Astrocyte (in vitro differentiated cells and primary cell): ENCODE data around the gene PTPRT. TPM values are rescaled to one million over a fixed set of nuclear protein-coding genes. Genes with fewer than 3 reads are reported as not detected.

Experiments used
- DNase-seq: peaks from one replicate; pipeline ENCODE4 v3.0.0-alpha.2; 2010; ENCODE audit warnings: low read depth
- FAIRE-seq: peaks from 2 replicates; lab custom pipeline; 2011; peaks lifted over from hg19 to GRCh38; lab: Jason Lieb, UNC
- H2AFZ ChIP-seq: 2 replicates; pipeline ENCODE4 v1.6.0; 2012; ENCODE audit warnings: low read depth, low read length, inconsistent platforms
- H3K27ac ChIP-seq: 2 replicates; pipeline ENCODE4 v1.5.1; 2011; ENCODE audit warnings: low read depth, low read length, inconsistent platforms
- H3K27me3 ChIP-seq: 2 replicates; pipeline ENCODE4 v1.6.0; 2011; ENCODE audit warnings: low read length, inconsistent platforms; ENCODE audit not compliant: insufficient read depth
- H3K36me3 ChIP-seq: 2 replicates; pipeline ENCODE4 v1.5.1; 2011; ENCODE audit warnings: low read length, inconsistent platforms; ENCODE audit not compliant: insufficient read depth
- H3K4me1 ChIP-seq: 2 replicates; pipeline ENCODE4 v1.5.1; 2011; ENCODE audit warnings: low read length, inconsistent platforms; ENCODE audit not compliant: insufficient read depth
- H3K4me2 ChIP-seq: 2 replicates; pipeline ENCODE4 v1.6.0; 2012; ENCODE audit warnings: low read length, inconsistent platforms
- H3K4me3 ChIP-seq: 2 replicates; pipeline ENCODE4 v1.5.1; 2011; ENCODE audit warnings: low read depth, mild to moderate bottlenecking, low read length, inconsistent platforms; ENCODE audit not compliant: insufficient read depth
- H3K79me2 ChIP-seq: 2 replicates; pipeline ENCODE4 v1.6.0; 2012; ENCODE audit warnings: mild to moderate bottlenecking, low read length, inconsistent platforms; ENCODE audit not compliant: insufficient read depth
- H3K9ac ChIP-seq: 2 replicates; pipeline ENCODE4 v1.6.0; 2012; ENCODE audit warnings: mild to moderate bottlenecking, low read length, inconsistent platforms
- H3K9me3 ChIP-seq: 2 replicates; pipeline ENCODE4 v1.5.1; 2012; ENCODE audit warnings: low read depth, mild to moderate bottlenecking, low read length, inconsistent platforms; ENCODE audit not compliant: insufficient read depth
- H4K20me1 ChIP-seq: 2 replicates; pipeline ENCODE4 v1.6.0; 2012; ENCODE audit warnings: low read length, inconsistent platforms; ENCODE audit not compliant: insufficient read depth
- H3K27ac Mint-ChIP-seq: one replicate; pipeline ENCODE4 v1.8.0; 2021; ENCODE audit warnings: mild to moderate bottlenecking, mixed read lengths; ENCODE audit not compliant: unreplicated experiment
- H3K27me3 Mint-ChIP-seq: one replicate; pipeline ENCODE4 v1.8.0; 2021; ENCODE audit warnings: low read depth, mixed read lengths; ENCODE audit not compliant: unreplicated experiment
- H3K36me3 Mint-ChIP-seq: one replicate; pipeline ENCODE4 v1.8.0; 2021; ENCODE audit warnings: low read depth, mixed read lengths; ENCODE audit not compliant: unreplicated experiment
- H3K4me1 Mint-ChIP-seq: one replicate; pipeline ENCODE4 v1.8.0; 2021; ENCODE audit warnings: low read depth, mixed read lengths; ENCODE audit not compliant: unreplicated experiment
- H3K4me3 Mint-ChIP-seq: one replicate; pipeline ENCODE4 v1.8.0; 2021; ENCODE audit warnings: mild to moderate bottlenecking, moderate library complexity, mixed read lengths; ENCODE audit not compliant: unreplicated experiment
- H3K9me3 Mint-ChIP-seq: one replicate; pipeline ENCODE4 v1.8.0; 2021; ENCODE audit warnings: mild to moderate bottlenecking, mixed read lengths; ENCODE audit not compliant: unreplicated experiment
- EZH2 ChIP-seq: IDR thresholded peaks from 2 replicates; pipeline ENCODE4 v1.6.1; 2012; ENCODE audit warnings: mild to moderate bottlenecking, low read length, inconsistent platforms; ENCODE audit not compliant: insufficient read depth
- total RNA-seq: library from RNA; stranded (reverse); gene quantifications from 2 replicates; pipeline ENCODE4 v1.2.1, GENCODE V29; 2021
- TF ChIP-seq, protein P1 (sequence below): IDR thresholded peaks from 2 replicates; pipeline ENCODE4 v1.5.1; 2011; ENCODE audit warnings: low read depth, mild to moderate bottlenecking, inconsistent platforms, low read length, moderate library complexity; ENCODE audit not compliant: insufficient read depth

PTPRT gene
- total RNA-seq, 1 donor from 2014 or later, result 0.25 TPM

DNA sequence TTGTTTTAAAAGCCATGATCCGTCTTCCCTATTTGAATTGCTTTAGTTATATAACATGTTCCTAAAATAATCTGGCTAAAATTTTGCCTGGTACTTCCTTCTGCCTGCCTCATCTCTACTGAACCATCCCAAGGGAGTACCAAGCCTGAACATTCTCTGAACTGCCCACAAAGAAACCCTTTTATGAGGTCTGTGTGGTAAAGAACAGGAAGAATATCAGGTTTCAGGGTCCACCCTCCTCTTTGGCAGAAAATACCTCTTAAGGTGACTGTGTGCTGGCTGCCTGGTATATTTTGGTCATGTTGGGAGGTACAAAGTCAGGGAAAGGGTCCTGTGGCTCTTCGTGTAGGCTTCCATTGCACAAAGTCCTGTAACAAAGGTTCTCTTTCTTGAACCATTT, 997.4 kb downstream of the PTPRT start:
- H3K9me3 ChIP-seq, result no peaks in the 10 kb centered on the region
- DNase-seq (no peak), FAIRE-seq (no peak)
- Mint-ChIP-seq H3K4me1 (no peaks in the 10 kb centered on the region), H3K4me3 (no peak overlapping the region), H3K27ac (no peak overlapping the region), H3K9me3 (peaks cover 4% of the 10 kb centered on the region), H3K36me3 (no peaks in the 10 kb centered on the region), H3K27me3 (no peaks in the 10 kb centered on the region)
- H3K79me2 ChIP-seq, result no peaks in the 10 kb centered on the region
- no peaks in the 10 kb centered on the region for H4K20me1 ChIP-seq
- TF ChIP-seq, protein P1, sequence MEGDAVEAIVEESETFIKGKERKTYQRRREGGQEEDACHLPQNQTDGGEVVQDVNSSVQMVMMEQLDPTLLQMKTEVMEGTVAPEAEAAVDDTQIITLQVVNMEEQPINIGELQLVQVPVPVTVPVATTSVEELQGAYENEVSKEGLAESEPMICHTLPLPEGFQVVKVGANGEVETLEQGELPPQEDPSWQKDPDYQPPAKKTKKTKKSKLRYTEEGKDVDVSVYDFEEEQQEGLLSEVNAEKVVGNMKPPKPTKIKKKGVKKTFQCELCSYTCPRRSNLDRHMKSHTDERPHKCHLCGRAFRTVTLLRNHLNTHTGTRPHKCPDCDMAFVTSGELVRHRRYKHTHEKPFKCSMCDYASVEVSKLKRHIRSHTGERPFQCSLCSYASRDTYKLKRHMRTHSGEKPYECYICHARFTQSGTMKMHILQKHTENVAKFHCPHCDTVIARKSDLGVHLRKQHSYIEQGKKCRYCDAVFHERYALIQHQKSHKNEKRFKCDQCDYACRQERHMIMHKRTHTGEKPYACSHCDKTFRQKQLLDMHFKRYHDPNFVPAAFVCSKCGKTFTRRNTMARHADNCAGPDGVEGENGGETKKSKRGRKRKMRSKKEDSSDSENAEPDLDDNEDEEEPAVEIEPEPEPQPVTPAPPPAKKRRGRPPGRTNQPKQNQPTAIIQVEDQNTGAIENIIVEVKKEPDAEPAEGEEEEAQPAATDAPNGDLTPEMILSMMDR, result no peak
- TF ChIP-seq EZH2, result no peak
- no peaks in the 10 kb centered on the region for H3K27me3 ChIP-seq
- H3K36me3 ChIP-seq, result no peaks in the 10 kb centered on the region
- no peak overlapping the region for H3K4me3 ChIP-seq
- no peak overlapping the region for H2AFZ ChIP-seq
- no peak overlapping the region for H3K4me2 ChIP-seq
- no peak overlapping the region for H3K9ac ChIP-seq
- no peak overlapping the region for H3K27ac ChIP-seq
- no peaks in the 10 kb centered on the region for H3K4me1 ChIP-seq

DNA sequence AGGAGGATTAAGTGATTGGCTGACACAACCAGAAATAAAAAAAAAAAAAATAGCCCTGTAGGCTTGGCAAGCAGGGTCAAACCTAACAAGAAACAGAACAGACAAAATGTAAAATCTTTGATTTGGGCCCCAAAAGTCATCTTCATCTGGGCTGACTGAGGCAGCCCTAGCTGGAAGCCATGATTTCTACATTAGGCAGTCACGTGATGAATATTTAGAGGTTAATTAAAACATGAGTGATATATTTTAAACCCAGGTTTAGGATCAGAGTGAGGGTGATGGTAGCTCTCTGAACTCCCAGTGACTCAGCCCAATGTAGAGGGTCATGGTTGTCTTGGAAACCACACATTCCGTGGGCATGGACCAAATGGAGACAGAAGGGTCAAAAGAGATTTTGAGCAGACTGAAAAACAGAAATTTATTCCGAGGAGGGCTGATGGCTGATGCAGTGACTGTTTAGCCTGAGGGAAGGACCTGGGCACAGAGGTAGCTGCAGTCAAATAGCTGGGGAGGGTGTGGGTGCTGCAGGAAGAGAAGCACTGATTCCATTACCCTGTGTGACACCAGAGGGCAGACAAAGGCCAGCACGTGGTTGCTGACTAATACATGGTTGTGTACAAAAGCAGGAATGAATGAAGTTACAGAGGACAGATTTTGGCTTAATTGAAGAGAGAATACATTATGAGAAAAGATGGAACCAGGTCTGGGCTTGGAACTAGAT, 998.4 kb downstream of the PTPRT start:
- Histone ChIP-seq H3K4me3 (no peak overlapping the region), H3K4me1 (no peaks in the 10 kb centered on the region), H3K27ac (no peak overlapping the region), H2AFZ (no peak overlapping the region), H3K9me3 (no peaks in the 10 kb centered on the region), H4K20me1 (no peaks in the 10 kb centered on the region), H3K27me3 (no peaks in the 10 kb centered on the region), H3K36me3 (no peaks in the 10 kb centered on the region), H3K4me2 (no peak overlapping the region), H3K9ac (no peak overlapping the region), H3K79me2 (no peaks in the 10 kb centered on the region)
- no peaks in the 10 kb centered on the region for H3K4me1 Mint-ChIP-seq
- FAIRE-seq, result no peak
- no peak overlapping the region for H3K27ac Mint-ChIP-seq
- no peak for DNase-seq
- peaks cover 7% of the 10 kb centered on the region for H3K9me3 Mint-ChIP-seq
- no peaks in the 10 kb centered on the region for H3K36me3 Mint-ChIP-seq
- TF ChIP-seq, protein P1, result no peak
- TF ChIP-seq EZH2, result no peak
- H3K4me3 Mint-ChIP-seq, result no peak overlapping the region
- no peaks in the 10 kb centered on the region for H3K27me3 Mint-ChIP-seq

DNA sequence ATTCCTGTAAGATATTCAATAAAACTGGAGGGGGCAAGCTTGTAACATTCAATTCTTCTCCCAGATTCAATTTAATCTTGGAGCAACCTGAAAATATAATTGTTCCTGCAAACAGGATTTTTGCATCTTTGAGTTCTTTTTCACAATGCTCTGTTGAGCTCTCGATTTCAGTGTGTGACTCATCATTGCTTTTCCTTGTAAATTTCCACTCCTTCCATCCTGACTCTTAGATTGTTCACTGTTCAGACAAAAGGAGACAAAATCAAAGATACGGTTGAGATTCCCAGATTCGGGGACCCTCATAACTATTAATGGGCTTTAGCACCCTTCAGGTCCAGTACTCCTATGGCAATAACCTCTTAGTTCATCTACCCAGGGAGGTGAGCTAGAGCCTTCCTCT, 999.6 kb downstream of the PTPRT start:
- Mint-ChIP-seq H3K27ac (no peak overlapping the region), H3K4me3 (no peak overlapping the region), H3K9me3 (peaks cover 7% of the 10 kb centered on the region), H3K27me3 (no peaks in the 10 kb centered on the region), H3K4me1 (no peaks in the 10 kb centered on the region), H3K36me3 (no peaks in the 10 kb centered on the region)
- Histone ChIP-seq H3K27ac (no peak overlapping the region), H3K79me2 (no peaks in the 10 kb centered on the region), H2AFZ (no peak overlapping the region), H4K20me1 (no peaks in the 10 kb centered on the region), H3K36me3 (no peaks in the 10 kb centered on the region), H3K27me3 (no peaks in the 10 kb centered on the region), H3K9ac (no peak overlapping the region), H3K4me2 (no peak overlapping the region), H3K4me3 (no peak overlapping the region), H3K9me3 (no peaks in the 10 kb centered on the region), H3K4me1 (no peaks in the 10 kb centered on the region)
- DNase-seq (no peak), FAIRE-seq (no peak)
- TF ChIP-seq EZH2, result no peak
- TF ChIP-seq, protein P1, result no peak
